IMR-90 (cell line): ENCODE data around the gene TBXAS1. TPM values are rescaled to one million over a fixed set of nuclear protein-coding genes. Genes with fewer than 3 reads are reported as not detected.

Experiments used
- ATAC-seq: fragments of 200-7000 bp; cut with Tn5 transposase; 2 replicates; pipeline ENCODE4 v1.9.1; 2020; ENCODE audit warnings: low read depth, mild to moderate bottlenecking, moderate library complexity
- BruUV-seq: library from RNA; stranded (reverse); fragments of 400-500 nt; replicated peaks from 2 replicates; lab custom pipeline; 2021; lab: Mats Ljungman, UMichigan
- CTCF ChIA-PET: fragments of 300-600 bp; formaldehyde crosslinking; extraction: SDS; loops from one replicate; lab custom pipeline; 2021; ENCODE audit warnings: antibody characterized with exemption; lab: Yijun Ruan, JAX
- POLR2A ChIA-PET: fragments of 300-600 bp; sonication (Branson Sonifier 250); formaldehyde crosslinking; loops from one replicate; lab custom pipeline; 2022; ENCODE audit warnings: antibody characterized with exemption; ENCODE audit not compliant: unreplicated experiment; lab: Charles Lee
- DNase-seq: peaks from one replicate; pipeline ENCODE4 v3.0.0; 2013
- H2AFZ ChIP-seq: replicated peaks from 2 replicates; pipeline ENCODE3; 2013; ENCODE audit warnings: low read length, mild to moderate bottlenecking; ENCODE audit not compliant: poor library complexity
- H2AK5ac ChIP-seq: 2 replicates; pipeline ENCODE4 v1.6.1; 2013; ENCODE audit warnings: low read depth, low read length, inconsistent platforms
- H2AK9ac ChIP-seq: replicated peaks from 2 replicates; pipeline ENCODE3; 2013; ENCODE audit warnings: mild to moderate bottlenecking, low read depth, low read length, moderate library complexity; ENCODE audit not compliant: poor library complexity
- H2BK120ac ChIP-seq: 2 replicates; pipeline ENCODE4 v1.6.1; 2013; ENCODE audit warnings: low read depth, low read length, inconsistent platforms
- H2BK15ac ChIP-seq: 3 replicates; pipeline ENCODE4 v1.6.1; 2013; ENCODE audit warnings: low read depth, low read length, inconsistent platforms
- H2BK20ac ChIP-seq: 2 replicates; pipeline ENCODE4 v1.6.1; 2013; ENCODE audit warnings: low read depth, mild to moderate bottlenecking, inconsistent platforms, low read length, moderate library complexity
- H2BK5ac ChIP-seq: 2 replicates; pipeline ENCODE4 v1.6.1; 2013; ENCODE audit warnings: mild to moderate bottlenecking, low read depth, low read length, inconsistent platforms; ENCODE audit not compliant: poor library complexity, severe bottlenecking
- H3K14ac ChIP-seq: replicated peaks from 2 replicates; pipeline ENCODE4 v1.6.1; 2013; ENCODE audit warnings: low read depth, low read length, inconsistent platforms
- H3K18ac ChIP-seq: 2 replicates; pipeline ENCODE4 v1.6.1; 2013; ENCODE audit warnings: low read depth, low read length, control low read depth
- H3K23ac ChIP-seq: 2 replicates; pipeline ENCODE4 v1.6.1; 2013; ENCODE audit warnings: low read depth, low read length, inconsistent platforms
- H3K27ac ChIP-seq: 2 replicates; pipeline ENCODE4 v1.5.1; 2013; ENCODE audit warnings: mild to moderate bottlenecking, control low read depth, low read length; ENCODE audit not compliant: insufficient read depth
- H3K27me3 ChIP-seq: 2 replicates; pipeline ENCODE4 v1.6.1; 2013; ENCODE audit warnings: low read length; ENCODE audit not compliant: control insufficient read depth, insufficient read depth
- H3K36me3 ChIP-seq: 2 replicates; pipeline ENCODE4 v1.6.1; 2013; ENCODE audit warnings: low read length, mixed read lengths; ENCODE audit not compliant: control insufficient read depth, insufficient read depth
- H3K4ac ChIP-seq: 2 replicates; pipeline ENCODE4 v1.6.1; 2013; ENCODE audit warnings: low read depth, low read length, inconsistent platforms
- H3K4me1 ChIP-seq: 2 replicates; pipeline ENCODE4 v1.6.1; 2013; ENCODE audit warnings: low read length, mixed read lengths; ENCODE audit not compliant: control insufficient read depth, insufficient read depth
- H3K4me2 ChIP-seq: 2 replicates; pipeline ENCODE4 v1.6.1; 2013; ENCODE audit warnings: low read depth, mild to moderate bottlenecking, control low read depth, low read length, moderate library complexity
- H3K4me3 ChIP-seq: 2 replicates; pipeline ENCODE4 v1.5.1; 2013; ENCODE audit warnings: low read depth, mild to moderate bottlenecking, control low read depth, low read length, moderate library complexity; ENCODE audit not compliant: insufficient read depth
- H3K56ac ChIP-seq: 2 replicates; pipeline ENCODE4 v1.6.1; 2013; ENCODE audit warnings: low read length, inconsistent platforms; ENCODE audit not compliant: insufficient read depth; ENCODE audit errors: extremely low read depth
- H3K79me1 ChIP-seq, 2 experiments: 2 replicates each; pipeline ENCODE4 v1.6.1; 2013; ENCODE audit warnings: low read length in 2 of 2, inconsistent platforms in 1 of 2, low read depth in 1 of 2
- H3K9ac ChIP-seq: 2 replicates; pipeline ENCODE4 v1.6.1; 2013; ENCODE audit warnings: low read depth, low read length, control low read depth
- H3K9me1 ChIP-seq: 2 replicates; pipeline ENCODE4 v1.6.1; 2013; ENCODE audit warnings: low read length, inconsistent platforms; ENCODE audit not compliant: insufficient read depth
- H3K9me3 ChIP-seq: 2 replicates; pipeline ENCODE4 v1.6.1; 2013; ENCODE audit warnings: low read length; ENCODE audit not compliant: control insufficient read depth, insufficient read depth
- H4K20me1 ChIP-seq: 2 replicates; pipeline ENCODE4 v1.6.1; 2013; ENCODE audit warnings: low read length, inconsistent platforms; ENCODE audit not compliant: insufficient read depth
- H4K5ac ChIP-seq: 2 replicates; pipeline ENCODE4 v1.6.1; 2013; ENCODE audit warnings: mild to moderate bottlenecking, low read depth, low read length, control low read depth
- H4K8ac ChIP-seq, 2 experiments: 2 replicates each; pipeline ENCODE4 v1.6.1; 2013; ENCODE audit warnings: low read depth in 2 of 2, low read length in 2 of 2, control low read depth in 1 of 2, inconsistent platforms in 1 of 2
- H4K91ac ChIP-seq: 2 replicates; pipeline ENCODE4 v1.6.1; 2013; ENCODE audit warnings: low read depth, low read length, inconsistent platforms; ENCODE audit not compliant: insufficient read depth
- CEBPB ChIP-seq: IDR thresholded peaks from 2 replicates; pipeline ENCODE4 v1.6.1; 2012; ENCODE audit warnings: low read depth, low read length, improper control_type of control experiment
- CTCF ChIP-seq: conservative IDR thresholded peaks from 2 replicates; pipeline ENCODE4 v1.5.1; 2012; ENCODE audit warnings: mild to moderate bottlenecking, low read depth, low read length, improper control_type of control experiment
- ELK1 ChIP-seq: fragments of 150-350 bp; IDR thresholded peaks from 2 replicates; pipeline ENCODE4 v1.6.1; 2016; ENCODE audit warnings: low read depth, mild to moderate bottlenecking, low read length, moderate library complexity, borderline replicate concordance
- MAFK ChIP-seq: IDR thresholded peaks from 2 replicates; pipeline ENCODE4 v1.6.1; 2012; ENCODE audit warnings: low read depth, low read length, improper control_type of control experiment
- MAZ ChIP-seq: IDR thresholded peaks from 2 replicates; pipeline ENCODE4 v1.6.1; 2012; ENCODE audit warnings: low read depth, mild to moderate bottlenecking, low read length, improper control_type of control experiment, moderate library complexity, borderline replicate concordance
- MXI1 ChIP-seq: IDR thresholded peaks from 2 replicates; pipeline ENCODE4 v1.6.1; 2012; ENCODE audit warnings: low read depth, mild to moderate bottlenecking, low read length, moderate library complexity, borderline replicate concordance
- NFE2L2 ChIP-seq: fragments of 150-350 bp; IDR thresholded peaks from 2 replicates; pipeline ENCODE4 v1.6.1; 2016; ENCODE audit warnings: low read depth, mild to moderate bottlenecking, low read length
- RAD21 ChIP-seq: IDR thresholded peaks from 2 replicates; pipeline ENCODE4 v1.6.1; 2012; ENCODE audit warnings: low read length, improper control_type of control experiment
- RFX5 ChIP-seq: IDR thresholded peaks from 2 replicates; pipeline ENCODE4 v1.8.0; 2012; ENCODE audit warnings: low read depth, mild to moderate bottlenecking, low read length, moderate library complexity
- SMC3 ChIP-seq: fragments of 150-350 bp; IDR thresholded peaks from 2 replicates; pipeline ENCODE4 v1.6.1; 2016; ENCODE audit warnings: low read depth, mild to moderate bottlenecking, antibody characterized with exemption, low read length, moderate library complexity
- WGBS, 2 experiments: methylation state at CpG; one replicate each; pipeline versions ENCODE4 v1.1.5 to v1.1.7; 2013; ENCODE audit warnings: missing lambda C conversion rate in 2 of 2; ENCODE audit not compliant: insufficient read length in 1 of 2; ENCODE audit errors: extremely low coverage in 2 of 2; 5-methylcytosine and 5-hydroxymethylcytosine counted together
- dilution Hi-C: fragments of 300-500 bp; cut with HindIII; formaldehyde crosslinking; loops from one replicate; pipeline ENCODE4 v1.14.3; 2018; ENCODE audit warnings: low sequenced_read_pairs; ENCODE audit not compliant: unreplicated experiment
- in situ Hi-C: fragments of 300-500 bp; cut with MboI; formaldehyde crosslinking; loops from 3 replicates; pipeline ENCODE4 v1.14.3; 2019; ENCODE audit warnings: low sequenced_read_pairs, inconsistent platforms, mixed read lengths
- intact Hi-C: fragments of 100-400 bp; cut with micrococcal nuclease; formaldehyde crosslinking; loops from 2 replicates; pipeline ENCODE4 v1.10.0; 2022
- polyA plus RNA-seq, 3 experiments: library from polyadenylated mRNA; depleted of rRNA; stranded (reverse); fragments of >200 nt; gene quantifications; 2 replicates each; pipeline ENCODE4 v1.2.3, GENCODE V29; 2012; ENCODE audit warnings: low replicate concordance in 1 of 3
- total RNA-seq: library from RNA; depleted of rRNA; stranded (reverse); fragments of >200 nt; gene quantifications from 2 replicates; pipeline ENCODE4 v1.2.3, GENCODE V29; 2012

The TBXAS1 gene
- total and polyA plus RNA-seq, 2 of the 4 experiments (the other 2 are of a cell fraction), result 5.9 to 10.8 TPM

GRCh38 chr7:139995017-139995915 lies 166.2 kb downstream of the TBXAS1 start (continued):
- TF ChIP-seq ELK1 (no peak), MXI1 (peak; percentile 94; the same call in 1 of the 2 replicates)

GRCh38 chr7:139998572-139998971 lies 169.5 kb downstream of the TBXAS1 start:
- 100% methylated on average over 1 of the region's 4 CpGs; no CpG with 5 or more reads in 1 of the 2 experiments for WGBS, 2 experiments
- no peak overlapping the region for H3K18ac ChIP-seq
- H3K4ac ChIP-seq, result no peak overlapping the region
- no peak overlapping the region for H2BK120ac ChIP-seq
- H3K4me1 ChIP-seq, result peaks cover 19% of the 10 kb centered on the region
- H2AK9ac ChIP-seq, result no peak overlapping the region
- no peak overlapping the region for H2AK5ac ChIP-seq
- H3K9ac ChIP-seq, result no peak overlapping the region
- POLR2A ChIA-PET, result no interaction called here
- H4K8ac ChIP-seq, result no peak overlapping the region
- no peak overlapping the region for H3K4me3 ChIP-seq
- H3K9me3 ChIP-seq, result no peaks in the 10 kb centered on the region
- H3K79me1 ChIP-seq, result peaks cover 0 to 3% of the 10 kb centered on the region in 2 experiments; a peak in 1 of 4 replicates
- no peak overlapping the region for H4K91ac ChIP-seq
- H3K23ac ChIP-seq, result no peak overlapping the region
- peaks cover 4% of the 10 kb centered on the region; the same call in 1 of the 2 replicates for H4K20me1 ChIP-seq
- no peak overlapping the region for H2AFZ ChIP-seq
- peaks cover 15% of the 10 kb centered on the region for H3K9me1 ChIP-seq
- no peak for ATAC-seq
- H3K27me3 ChIP-seq, result no peaks in the 10 kb centered on the region
- CTCF ChIA-PET, result no interaction called here
- H2BK15ac ChIP-seq, result no peak overlapping the region
- no TSS peak for BruUV-seq
- in situ Hi-C loops, result no loop called here
- H3K14ac ChIP-seq, result no peak overlapping the region
- H4K5ac ChIP-seq, result no peak overlapping the region
- DNase-seq, result no peak
- H2BK5ac ChIP-seq, result no peak overlapping the region
- H2BK20ac ChIP-seq, result no peak overlapping the region; the same call in 1 of the 2 replicates
- dilution Hi-C loops, result no loop called here
- TF ChIP-seq CTCF (no peak), CEBPB (no peak), MAFK (no peak), MAZ (no peak), RFX5 (no peak), SMC3 (no peak), NFE2L2 (no peak), MXI1 (no peak), RAD21 (no peak)
- H3K4me2 ChIP-seq, result no peak overlapping the region
- H3K36me3 ChIP-seq, result no peaks in the 10 kb centered on the region
- H3K56ac ChIP-seq, result no peak overlapping the region
- intact Hi-C loops, result loop anchor here (5.0 kb wide), 1 partner anchor 171 kb away; the partner anchor contains the start of gene TBXAS1
- H3K27ac ChIP-seq, result no peak overlapping the region
